HG03354 (cell line): Measurements from ENCODE around the gene MUC3A.
"Not testable (repeated sequence)": the region's sequence is repeated elsewhere in the genome, so short reads cannot be mapped to it uniquely, and the experiment has no call there.

Experiments used
- ATAC-seq: cut with Tn5 transposase; IDR thresholded peaks from one replicate; pipeline ENCODE4 v1.9.1; 2021; ENCODE audit warnings: mild to moderate bottlenecking; ENCODE audit not compliant: unreplicated experiment, poor library complexity, severe bottlenecking

The MUC3A gene

GRCh38 chr7:100949227-100949932 lies at the start of gene MUC3A:
MUC3A (plus strand) TSS chr7:100949534; CDS start chr7:100949625, 91 bp downstream.
- no peak for ATAC-seq

- ATAC-seq = no peak
Observed at GRCh38 chr7:100900978-100901377, 48.4 kb upstream of the MUC3A start.

- no peak for ATAC-seq
Observed at GRCh38 chr7:100901921-100902332, 47.4 kb upstream of the MUC3A start.

GRCh38 chr7:100902638-100903037 lies 46.7 kb upstream of the MUC3A start:
- no peak for ATAC-seq

- ATAC-seq = no peak
Observed at GRCh38 chr7:100908512-100908911, 40.8 kb upstream of the MUC3A start.

GRCh38 chr7:100910443-100910842 lies 38.9 kb upstream of the MUC3A start:
- not testable (repeated sequence) for ATAC-seq

- ATAC-seq = no peak
Observed at GRCh38 chr7:100911484-100911883, 37.9 kb upstream of the MUC3A start.

- ATAC-seq = no peak
Observed at GRCh38 chr7:100914208-100914878, 35.0 kb upstream of the MUC3A start.

GRCh38 chr7:100914879-100915447 lies 34.4 kb upstream of the MUC3A start:
- no peak for ATAC-seq

- ATAC-seq = not testable (repeated sequence)
Observed at GRCh38 chr7:100919335-100919734, 30.0 kb upstream of the MUC3A start.

- not testable (repeated sequence) for ATAC-seq
Observed at GRCh38 chr7:100919779-100920437, 29.4 kb upstream of the MUC3A start.

- no peak for ATAC-seq
Observed at GRCh38 chr7:100921039-100921438, 28.3 kb upstream of the MUC3A start.

- not testable (repeated sequence) for ATAC-seq
Observed at GRCh38 chr7:100923616-100924015, 25.7 kb upstream of the MUC3A start.

- no peak for ATAC-seq
Observed at GRCh38 chr7:100929808-100930174, 19.5 kb upstream of the MUC3A start.

GRCh38 chr7:100933734-100934133 lies 15.6 kb upstream of the MUC3A start:
- ATAC-seq = no peak

GRCh38 chr7:100935381-100935780 lies 14.0 kb upstream of the MUC3A start:
- not testable (repeated sequence) for ATAC-seq

- ATAC-seq = not testable (repeated sequence)
Observed at GRCh38 chr7:100936167-100936566, 13.2 kb upstream of the MUC3A start.

GRCh38 chr7:100942045-100942774 lies 7.1 kb upstream of the MUC3A start:
- no peak for ATAC-seq

GRCh38 chr7:100943693-100944092 lies 5.6 kb upstream of the MUC3A start:
- ATAC-seq = no peak

- ATAC-seq = no peak
Observed at GRCh38 chr7:100944138-100944537, 5.2 kb upstream of the MUC3A start.
